K562 (cell line): ENCODE data around the gene POLR3C. TPM values are rescaled to one million over a fixed set of nuclear protein-coding genes. Genes with fewer than 3 reads are reported as not detected.

Experiments
- ATAC-seq: fragments of 200-7000 bp; cut with Tn5 transposase; 3 replicates; pipeline ENCODE4 v1.9.1; 2020; ENCODE audit warnings: moderate library complexity
- BruUV-seq: library from RNA; stranded (reverse); fragments of 400-500 nt; replicated peaks from 2 replicates; lab custom pipeline; 2021; lab: Mats Ljungman, UMichigan
- CTCF ChIA-PET: fragments of 300-600 bp; formaldehyde crosslinking; extraction: SDS; loops from one replicate; lab custom pipeline; 2021; ENCODE audit warnings: low intra/inter-chr PET ratio; lab: Yijun Ruan, JAX
- POLR2A ChIA-PET: fragments of 300-600, 350-650 bp; sonication (Branson Sonifier 250); formaldehyde crosslinking; extraction: SDS; loops from one replicate; lab custom pipeline; 2021; ENCODE audit warnings: antibody characterized with exemption, inconsistent platforms; lab: Yijun Ruan, JAX
- DNase-seq, 4 experiments: peaks; one replicate each; pipeline versions ENCODE4 v3.0.0 to v3.0.0-alpha.2; 2011 to 2018; ENCODE audit warnings: low spot score in 3 of 4, mixed read lengths in 3 of 4; ENCODE audit errors: extremely low read depth in 1 of 4
- FAIRE-seq: peaks from 2 replicates; lab custom pipeline; 2011; peaks lifted over from hg19 to GRCh38; lab: Jason Lieb, UNC
- H2AFZ ChIP-seq: 2 replicates; pipeline ENCODE4 v1.6.0; 2011; ENCODE audit warnings: low read depth, low read length, control low read depth, inconsistent platforms
- H3K27ac ChIP-seq: fragments of 200-600 bp; 3 replicates; pipeline ENCODE4 v1.8.0; 2011; ENCODE audit warnings: low read depth, mild to moderate bottlenecking, control low read depth, inconsistent platforms, low read length, moderate library complexity, mixed read lengths; ENCODE audit errors: extremely low read depth
- H3K27me3 ChIP-seq, 2 experiments: fragments of 300-600 bp in 1 of 2; 2 replicates in 1 of 2; 3 replicates in 1 of 2; pipeline versions ENCODE4 v1.6.0 to v1.8.0; 2011; ENCODE audit warnings: inconsistent platforms in 2 of 2, low read length in 2 of 2, mild to moderate bottlenecking in 1 of 2, mixed read lengths in 1 of 2, moderate library complexity in 1 of 2; ENCODE audit not compliant: control insufficient read depth in 2 of 2, insufficient read depth in 2 of 2
- H3K36me3 ChIP-seq: fragments of 300-600 bp; 3 replicates; pipeline ENCODE4 v1.8.0; 2011; ENCODE audit warnings: mild to moderate bottlenecking, low read length, inconsistent platforms; ENCODE audit not compliant: control insufficient read depth, insufficient read depth
- H3K4me1 ChIP-seq, 2 experiments: fragments of 200-600 bp in 1 of 2; replicated peaks in 1 of 2; 2 replicates in 1 of 2; 3 replicates in 1 of 2; pipeline versions ENCODE4 v1.5.1 to v1.8.0; 2011; ENCODE audit warnings: inconsistent platforms in 2 of 2, low read length in 2 of 2, mild to moderate bottlenecking in 1 of 2, mixed read lengths in 1 of 2, moderate library complexity in 1 of 2; ENCODE audit not compliant: control insufficient read depth in 2 of 2, insufficient read depth in 2 of 2
- H3K4me2 ChIP-seq: 2 replicates; pipeline ENCODE4 v1.6.1; 2011; ENCODE audit warnings: low read length, control low read depth, inconsistent platforms, mixed read lengths; ENCODE audit not compliant: insufficient read depth
- H3K4me3 ChIP-seq: fragments of 200-600 bp; sonication (generic), shearing (Covaris generic); 2 replicates; pipeline ENCODE4 v1.5.1; 2016; ENCODE audit warnings: control low read depth, inconsistent platforms
- H3K79me2 ChIP-seq: fragments of 200-600 bp; 3 replicates; pipeline ENCODE4 v1.8.0; 2011; ENCODE audit warnings: low read length, inconsistent platforms; ENCODE audit not compliant: control insufficient read depth, insufficient read depth
- H3K9ac ChIP-seq, 2 experiments: 2 replicates each; pipeline versions ENCODE4 v1.6.0 to v1.6.1; 2011; ENCODE audit warnings: low read depth in 2 of 2, low read length in 2 of 2, control low read depth in 1 of 2, inconsistent platforms in 1 of 2, mild to moderate bottlenecking in 1 of 2, mixed read lengths in 1 of 2; ENCODE audit not compliant: insufficient read depth in 1 of 2
- H3K9me1 ChIP-seq: one replicate; pipeline ENCODE4 v1.6.0; 2011; ENCODE audit warnings: inconsistent platforms, mild to moderate bottlenecking, low read length, moderate library complexity; ENCODE audit not compliant: control insufficient read depth, insufficient read depth
- H3K9me3 ChIP-seq: replicated peaks from 2 replicates; pipeline ENCODE4 v1.5.1; 2011; ENCODE audit warnings: low read depth, low read length, inconsistent platforms; ENCODE audit not compliant: control insufficient read depth, insufficient read depth
- H4K20me1 ChIP-seq: replicated peaks from 2 replicates; pipeline ENCODE4 v1.6.1; 2011; ENCODE audit warnings: low read length, inconsistent platforms, mixed read lengths; ENCODE audit not compliant: control insufficient read depth, insufficient read depth
- CBX5 ChIP-seq: IDR thresholded peaks from 2 replicates; pipeline ENCODE4 v1.6.1; 2014; ENCODE audit warnings: low read depth, borderline replicate concordance
- HDAC6 ChIP-seq: IDR thresholded peaks from 2 replicates; pipeline ENCODE4 v1.6.1; 2012; ENCODE audit warnings: low read depth, mild to moderate bottlenecking, control low read depth, inconsistent platforms, low read length, moderate library complexity
- KDM2B ChIP-seq: fragments of 250-450 bp; sonication (Bioruptor Pico); IDR thresholded peaks from 2 replicates; pipeline ENCODE4 v1.8.0; 2021; ENCODE audit warnings: mild to moderate bottlenecking, moderate library complexity
- MEIS2 ChIP-seq: fragments of 450-650 bp; IDR thresholded peaks from 2 replicates; pipeline ENCODE4 v1.6.1; 2014; ENCODE audit warnings: mild to moderate bottlenecking; ENCODE audit not compliant: partially characterized antibody
- MTA3 ChIP-seq: fragments of 450-650 bp; formaldehyde crosslinking; IDR thresholded peaks from 2 replicates; pipeline ENCODE4 v1.6.1; 2017; ENCODE audit warnings: mild to moderate bottlenecking, borderline replicate concordance
- SAFB ChIP-seq: fragments of 200-400 bp; formaldehyde crosslinking; IDR thresholded peaks from 2 replicates; pipeline ENCODE4 v1.6.1; 2017; ENCODE audit warnings: low read depth, low read length, borderline replicate concordance
- SLC30A9 ChIP-seq: fragments of 250-450 bp; sonication (Bioruptor Pico); IDR thresholded peaks from 2 replicates; pipeline ENCODE4 v1.8.0; 2022; ENCODE audit warnings: mild to moderate bottlenecking, moderate library complexity
- SNIP1 ChIP-seq: fragments of 450-650 bp; IDR thresholded peaks from 2 replicates; pipeline ENCODE4 v1.7.1; 2017; ENCODE audit warnings: low read depth, mild to moderate bottlenecking
- U2AF1 ChIP-seq: fragments of 200-400 bp; formaldehyde crosslinking; optimal IDR thresholded peaks from 2 replicates; pipeline ENCODE3; 2017; ENCODE audit warnings: mild to moderate bottlenecking, low read depth, low read length, moderate library complexity
- ZNF280B ChIP-seq: fragments of 250-450 bp; sonication (Bioruptor Pico); IDR thresholded peaks from 2 replicates; pipeline ENCODE4 v1.5.1; 2021; ENCODE audit warnings: mild to moderate bottlenecking
- WGBS: fragments of 100-300 bp; shearing (Covaris generic); methylation state at CpG from one replicate; pipeline ENCODE4 v1.1.6; 2016; ENCODE audit warnings: low coverage, mixed read lengths; ENCODE audit not compliant: insufficient coverage; ENCODE audit errors: missing lambda C conversion rate; 5-methylcytosine and 5-hydroxymethylcytosine counted together
- in situ Hi-C: fragments of 300-500 bp; cut with MboI; formaldehyde crosslinking; loops from 4 replicates; pipeline ENCODE4 v1.15.0; 2018; ENCODE audit warnings: inconsistent platforms, mixed read lengths
- intact Hi-C: fragments of 100-400 bp; cut with micrococcal nuclease; formaldehyde crosslinking; loops from 2 replicates; pipeline ENCODE4 v1.14.2; 2022
- polyA plus RNA-seq, 8 experiments: library from polyadenylated mRNA; depleted of rRNA in 4 of 8; stranded (reverse) in 5 of 8; unstranded in 3 of 8; fragments of >200 nt; fragmentation: Nextera tagmentation in 2 of 8; fragmentation: Illumina TruSeq in 1 of 8; extraction: Ambion mirVana in 2 of 8; extraction: Trizol in 1 of 8; gene quantifications; 2 replicates each; pipeline versions ENCODE4 v1.2.1 to v1.2.3, GENCODE V29; 2011 to 2014; ENCODE audit warnings: inconsistent platforms in 1 of 8, missing spikeins in 1 of 8
- total RNA-seq, 7 experiments: library from RNA; depleted of rRNA in 6 of 7; stranded (reverse); fragments of >200 nt in 6 of 7; fragmentation: Illumina TruSeq in 2 of 7; extraction: Trizol in 2 of 7; gene quantifications; 2 replicates each; pipeline versions ENCODE4 v1.2.1 to v1.2.3, GENCODE V29; 2011 to 2021; ENCODE audit warnings: low replicate concordance in 1 of 7

POLR3C gene
- total and polyA plus RNA-seq, 9 of the 15 experiments (the other 6 are each of a cell fraction or from before 2014, with no cell fraction given), result 19.7 to 64.1 (median 45.2) TPM

DNA sequence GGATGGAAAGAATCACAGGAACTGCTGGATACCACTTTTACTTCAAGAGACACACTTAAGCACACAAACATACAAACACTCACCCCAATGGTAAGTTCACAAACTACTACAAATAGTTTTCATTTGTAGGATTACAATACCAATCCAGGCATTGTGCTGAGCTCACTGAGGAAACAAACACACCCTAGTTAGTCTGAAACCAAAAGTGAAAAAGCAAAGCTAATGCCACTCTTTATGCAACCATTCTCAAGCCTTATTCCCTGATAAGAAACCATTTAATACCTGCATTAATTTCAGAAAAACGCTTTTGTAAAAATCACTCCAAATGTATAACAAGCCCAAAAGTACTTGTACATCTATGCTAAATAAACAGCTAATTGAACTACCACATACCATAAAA lies 38.5 kb upstream of the POLR3C start:
- H3K9me3 ChIP-seq, result no peaks in the 10 kb centered on the region
- H3K9ac ChIP-seq, result no peak overlapping the region
- H3K79me2 ChIP-seq, result no peaks in the 10 kb centered on the region
- H3K4me1 ChIP-seq, result no peaks in the 10 kb centered on the region
- 0% methylated on average over 1 of the region's 1 CpG for WGBS
- peaks cover 18% of the 10 kb centered on the region; the same call in 2 of the 3 replicates for H3K36me3 ChIP-seq
- in situ Hi-C loops (no loop called here), intact Hi-C loops (no loop called here)
- H3K27ac ChIP-seq, result no peak overlapping the region
- no TSS peak for BruUV-seq
- no peaks in the 10 kb centered on the region for H3K27me3 ChIP-seq
- CTCF ChIA-PET, result no interaction called here
- FAIRE-seq, result no peak
- H3K4me2 ChIP-seq, result no peak overlapping the region
- H4K20me1 ChIP-seq, result no peaks in the 10 kb centered on the region
- TF ChIP-seq SAFB (no peak), ZNF280B (CRISPR knock-in tag) (no peak), HDAC6 (no peak), U2AF1 (no peak), MTA3 (no peak), KDM2B (CRISPR knock-in tag) (no peak), SLC30A9 (CRISPR knock-in tag) (no peak), SNIP1 (no peak), MEIS2 (no peak), CBX5 (no peak)
- POLR2A ChIA-PET, result interaction anchor here (0.7 kb wide), 2 partner anchors 10 to 27 kb away, joined by 3 read pairs; no protein-coding TSS in a partner anchor
- no peak for ATAC-seq
- H2AFZ ChIP-seq, result no peak overlapping the region
- H3K9me1 ChIP-seq, result no peaks in the 10 kb centered on the region
- no peak overlapping the region for H3K4me3 ChIP-seq
- no peak for DNase-seq
